ENCODE results near the gene IL32.
A peak's percentile ranks its signal among the peaks of the same experiment; 100 is the strongest.
"Not testable (repeated sequence)": the region's sequence is repeated elsewhere in the genome, so short reads cannot be mapped to it uniquely, and the experiment has no call there.

The IL32 gene

DNA sequence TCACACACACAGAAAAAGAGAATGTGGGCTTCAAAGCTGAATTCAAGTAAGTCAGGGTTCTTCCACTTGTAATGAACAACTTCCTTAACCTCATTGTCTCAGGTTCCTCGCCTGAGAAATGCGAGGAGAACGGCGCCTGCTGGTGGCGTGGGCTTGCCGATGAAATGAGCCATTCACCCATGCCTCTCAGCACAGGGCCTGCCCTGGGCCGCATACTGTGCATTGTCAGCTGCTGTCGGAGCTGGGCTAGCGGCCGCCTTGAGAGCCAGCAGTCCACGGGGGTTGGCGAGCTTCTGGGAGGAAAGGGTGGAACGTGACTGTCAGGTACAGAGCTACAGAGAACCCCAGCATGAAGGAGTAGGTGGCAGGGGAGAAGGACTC is 12.1 kb upstream of the IL32 start:
- not testable (repeated sequence) for DNase-seq

GRCh38 chr16:3054965-3055733 is 10.3 kb upstream of the IL32 start:
- DNase-seq = no peak

DNA sequence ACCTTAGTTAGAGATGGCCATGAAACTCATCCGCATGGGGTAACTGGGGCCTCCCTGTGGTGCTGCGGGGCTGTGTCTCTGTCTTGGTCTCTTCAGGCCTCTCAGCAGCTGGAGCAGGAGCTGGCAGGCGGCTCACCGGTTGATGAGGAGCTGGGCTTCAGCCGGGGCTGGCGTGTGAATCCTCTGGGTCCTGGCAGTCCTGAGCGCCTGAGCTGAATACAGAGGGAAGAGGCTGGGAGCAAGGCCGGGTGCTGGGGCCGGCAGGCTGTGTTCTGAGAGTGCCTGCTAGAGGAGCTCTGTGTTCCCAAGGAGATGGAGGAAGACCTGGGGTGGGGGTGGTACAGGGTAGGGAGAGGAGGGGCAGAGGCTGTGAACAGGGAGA is 9.7 kb upstream of the IL32 start:
- not testable (repeated sequence) for DNase-seq

GRCh38 chr16:3056336-3057180 is 8.9 kb upstream of the IL32 start:
- DNase-seq = no peak

DNA sequence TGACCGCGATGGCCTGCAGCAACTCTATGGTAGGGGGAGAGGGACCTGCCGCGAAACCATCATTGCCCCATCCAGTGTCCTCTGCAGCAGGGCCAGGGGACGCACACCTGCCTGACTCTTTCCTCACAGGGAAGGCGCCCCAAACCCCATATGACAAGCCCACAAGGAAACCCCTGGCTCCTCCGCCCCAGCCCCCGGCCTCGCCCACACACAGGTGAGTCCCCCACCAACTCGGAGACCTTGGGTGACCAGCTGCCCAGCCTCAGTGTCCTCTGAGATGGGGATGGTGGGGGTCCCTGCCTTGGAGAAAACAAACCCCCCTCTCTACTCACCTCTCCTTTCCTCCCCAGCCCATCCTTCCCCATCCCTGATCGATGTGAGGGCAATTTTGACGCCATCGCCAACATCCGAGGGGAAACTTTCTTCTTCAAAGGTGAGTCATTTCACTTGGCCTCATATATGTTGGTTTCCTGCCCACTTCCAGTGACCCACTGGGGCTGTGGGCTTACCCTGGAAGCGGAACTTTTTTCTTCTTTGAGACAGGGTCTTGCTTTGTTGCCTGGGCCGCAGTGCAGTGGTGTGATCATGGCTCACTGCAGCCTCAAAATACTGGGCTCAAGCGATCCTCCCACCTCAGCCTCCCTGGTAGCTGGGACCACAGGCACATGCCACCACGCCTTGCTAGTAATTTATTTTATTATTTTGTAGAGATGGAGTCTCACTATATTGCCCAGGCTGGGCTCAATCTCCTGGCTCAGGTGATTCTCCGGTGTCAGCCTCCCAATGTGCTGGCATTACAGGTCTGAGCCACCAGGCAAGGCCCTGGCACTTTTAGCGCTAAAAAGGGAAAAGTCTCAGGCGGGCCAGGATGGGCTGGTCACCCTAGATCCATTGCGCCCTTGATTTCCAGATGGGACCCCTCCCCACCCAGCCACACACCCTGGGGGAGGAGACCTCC is 8.0 kb upstream of the IL32 start:
- no peak for DNase-seq

DNA sequence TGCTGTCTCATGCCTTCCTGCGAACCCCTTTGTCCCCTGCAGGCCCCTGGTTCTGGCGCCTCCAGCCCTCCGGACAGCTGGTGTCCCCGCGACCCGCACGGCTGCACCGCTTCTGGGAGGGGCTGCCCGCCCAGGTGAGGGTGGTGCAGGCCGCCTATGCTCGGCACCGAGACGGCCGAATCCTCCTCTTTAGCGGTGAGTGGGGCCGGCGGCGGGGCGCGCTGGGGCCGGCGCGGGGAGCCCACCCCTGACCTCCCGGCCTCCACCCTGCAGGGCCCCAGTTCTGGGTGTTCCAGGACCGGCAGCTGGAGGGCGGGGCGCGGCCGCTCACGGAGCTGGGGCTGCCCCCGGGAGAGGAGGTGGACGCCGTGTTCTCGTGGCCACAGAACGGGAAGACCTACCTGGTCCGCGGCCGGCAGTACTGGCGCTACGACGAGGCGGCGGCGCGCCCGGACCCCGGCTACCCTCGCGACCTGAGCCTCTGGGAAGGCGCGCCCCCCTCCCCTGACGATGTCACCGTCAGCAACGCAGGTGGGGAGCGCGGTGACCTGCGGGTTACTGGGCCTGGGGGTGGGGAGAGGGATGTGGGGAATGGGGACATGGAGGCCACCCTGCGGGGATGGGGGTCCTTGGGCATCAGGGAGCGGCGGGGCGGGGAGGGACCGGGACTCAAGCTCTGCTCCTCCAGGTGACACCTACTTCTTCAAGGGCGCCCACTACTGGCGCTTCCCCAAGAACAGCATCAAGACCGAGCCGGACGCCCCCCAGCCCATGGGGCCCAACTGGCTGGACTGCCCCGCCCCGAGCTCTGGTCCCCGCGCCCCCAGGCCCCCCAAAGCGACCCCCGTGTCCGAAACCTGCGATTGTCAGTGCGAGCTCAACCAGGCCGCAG is 7.1 kb upstream of the IL32 start:
- peak; percentile 52 for DNase-seq

DNA sequence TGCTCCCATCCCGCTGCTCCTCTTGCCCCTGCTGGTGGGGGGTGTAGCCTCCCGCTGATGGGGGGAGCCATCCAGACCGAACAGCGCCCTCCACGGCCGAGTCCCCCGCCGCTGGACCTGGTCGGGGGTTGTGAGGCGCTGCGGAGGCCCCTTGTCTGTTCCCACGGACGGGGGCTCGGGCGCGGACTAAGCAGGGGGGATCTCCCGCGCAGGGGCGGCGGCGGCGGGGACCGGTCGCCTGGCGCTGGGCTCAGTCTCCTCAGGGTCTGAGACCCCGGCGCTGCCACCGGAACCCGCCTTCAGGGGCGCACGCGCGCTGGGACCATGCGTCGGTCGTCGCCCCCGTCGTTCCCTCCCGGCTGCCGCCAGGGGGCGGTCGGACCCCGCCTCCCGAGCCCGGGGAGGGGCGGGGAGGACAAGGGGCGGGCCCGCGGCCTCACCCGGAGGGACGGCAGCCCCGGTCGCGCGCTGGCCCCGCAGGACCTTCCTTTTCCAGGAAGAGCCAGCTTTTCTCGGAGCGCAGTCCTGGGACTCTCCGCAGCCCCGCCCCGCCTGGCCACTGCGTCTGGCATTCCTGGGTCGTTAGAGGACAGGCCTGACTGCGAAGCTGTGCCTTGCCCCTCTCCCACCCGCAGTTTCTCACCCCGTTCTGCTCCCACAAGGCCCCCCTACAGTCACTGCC is 6.3 kb upstream of the IL32 start:
- peak; percentile 86 for DNase-seq

DNA sequence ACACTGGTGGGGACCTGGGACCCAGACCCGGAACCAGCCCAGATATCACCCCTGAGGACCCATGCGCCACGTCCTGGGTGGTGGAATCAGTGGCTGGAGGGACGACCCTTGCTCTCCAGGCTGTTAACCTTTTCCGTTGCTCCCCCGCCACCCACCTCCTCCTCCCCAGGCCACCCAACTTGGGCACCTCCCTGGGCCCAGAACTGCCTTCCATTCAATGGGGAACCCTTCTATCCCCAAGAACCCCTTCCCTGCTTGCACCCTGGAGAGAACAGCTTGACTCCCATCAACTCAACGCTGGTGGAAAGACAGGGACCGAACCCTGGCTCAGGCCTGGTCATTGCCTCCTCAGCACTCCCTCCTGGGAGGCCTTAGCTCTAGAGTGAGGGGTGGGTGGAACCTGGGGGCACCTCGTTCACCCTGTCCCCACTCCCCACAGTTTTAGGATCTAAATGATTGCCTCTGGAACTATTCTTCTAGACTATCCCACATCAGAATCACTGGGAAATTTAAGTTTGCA is 5.7 kb upstream of the IL32 start:
- DNase-seq = no peak

DNA sequence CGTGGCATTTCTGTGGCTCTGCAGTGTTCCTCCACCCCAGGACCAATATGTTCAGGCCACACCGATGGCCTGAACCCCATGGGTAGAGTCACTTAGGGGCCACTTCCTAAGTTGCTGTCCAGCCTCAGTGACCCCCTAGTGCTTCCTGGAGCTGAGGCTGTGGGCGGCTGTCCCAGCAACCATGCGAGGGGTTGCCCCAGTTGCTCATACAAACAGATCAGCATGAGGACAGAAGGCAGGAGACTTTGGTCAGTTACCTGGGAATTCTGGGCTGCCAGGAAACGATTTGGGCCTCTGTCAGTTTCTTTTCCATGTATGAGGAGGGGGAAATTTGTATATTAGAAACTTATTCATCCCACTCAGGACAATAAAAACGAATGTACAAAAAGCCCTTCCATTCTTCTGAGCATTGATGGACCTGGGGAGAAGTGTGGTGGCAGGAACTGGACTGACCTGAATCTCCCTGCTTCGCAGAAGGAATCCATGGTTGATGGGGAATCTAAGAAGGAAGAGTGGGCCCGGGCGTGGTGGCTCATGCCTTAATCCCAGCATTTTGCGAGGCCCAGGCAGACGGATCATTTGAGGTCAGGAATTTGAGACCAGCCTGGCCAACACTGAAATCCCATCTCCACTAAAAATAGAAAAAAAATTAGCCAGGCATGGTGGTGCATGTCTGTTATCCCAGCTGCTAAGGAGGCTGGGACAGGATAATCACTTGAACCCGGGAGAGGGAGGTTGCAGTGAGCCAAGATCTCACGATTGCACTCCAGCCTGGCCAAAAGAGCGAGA is 4.9 kb upstream of the IL32 start:
- DNase-seq = no peak

DNA sequence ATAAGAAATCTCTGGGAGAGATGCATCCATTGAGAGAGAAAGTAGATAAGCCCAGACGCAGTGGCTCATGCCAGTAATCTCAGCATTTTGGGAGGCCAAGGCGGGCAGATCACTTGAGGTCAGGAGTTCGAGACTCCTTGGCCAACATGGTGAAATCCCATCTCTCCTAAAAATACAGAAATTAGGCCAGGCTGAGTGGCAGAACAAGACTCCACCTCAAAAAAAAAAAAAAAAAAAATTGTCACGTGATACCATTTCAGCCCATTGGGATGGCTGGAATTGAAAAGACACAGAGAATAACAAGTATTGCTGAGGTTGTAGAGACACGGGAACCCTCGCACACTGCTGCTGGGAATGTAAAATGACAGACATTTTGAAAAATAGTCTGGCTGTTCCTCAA is 2.9 kb upstream of the IL32 start:
- no peak for DNase-seq

DNA sequence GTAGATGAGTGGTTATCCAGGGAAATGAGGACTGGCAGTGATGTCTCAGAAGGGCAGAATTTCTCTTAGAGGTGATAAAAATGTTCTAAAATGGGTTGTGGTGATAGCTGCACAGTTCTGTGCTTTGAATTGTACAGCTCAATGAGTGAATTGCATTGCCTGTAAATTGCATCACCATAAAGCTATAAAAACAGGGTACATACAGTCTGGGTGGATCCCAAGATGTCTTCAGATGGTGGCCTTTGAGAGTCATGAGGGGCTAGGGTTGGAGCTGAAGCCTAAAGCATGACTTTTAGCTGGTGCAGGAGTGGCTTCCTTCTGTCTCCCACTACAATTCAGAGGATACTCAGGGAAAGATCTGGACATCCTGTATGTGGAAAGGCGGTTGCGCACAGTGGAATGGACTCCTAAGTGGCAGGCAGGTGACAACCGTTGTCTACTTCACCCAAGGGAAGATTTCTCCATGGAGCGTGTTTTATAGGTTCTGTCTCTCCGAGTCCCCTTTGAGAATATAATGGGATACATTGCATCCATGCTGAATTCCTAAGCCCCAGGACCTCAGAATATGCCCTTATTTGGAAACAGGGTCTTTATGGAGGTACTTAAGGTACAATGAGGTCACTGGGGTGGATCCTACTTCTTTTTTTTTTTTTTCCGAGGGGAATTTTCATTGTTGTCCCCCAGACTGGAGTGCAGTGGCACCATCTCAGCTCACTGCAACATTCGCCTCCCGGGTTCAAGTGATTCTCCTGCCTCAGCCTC is 1.6 kb upstream of the IL32 start:
- no peak for DNase-seq

DNA sequence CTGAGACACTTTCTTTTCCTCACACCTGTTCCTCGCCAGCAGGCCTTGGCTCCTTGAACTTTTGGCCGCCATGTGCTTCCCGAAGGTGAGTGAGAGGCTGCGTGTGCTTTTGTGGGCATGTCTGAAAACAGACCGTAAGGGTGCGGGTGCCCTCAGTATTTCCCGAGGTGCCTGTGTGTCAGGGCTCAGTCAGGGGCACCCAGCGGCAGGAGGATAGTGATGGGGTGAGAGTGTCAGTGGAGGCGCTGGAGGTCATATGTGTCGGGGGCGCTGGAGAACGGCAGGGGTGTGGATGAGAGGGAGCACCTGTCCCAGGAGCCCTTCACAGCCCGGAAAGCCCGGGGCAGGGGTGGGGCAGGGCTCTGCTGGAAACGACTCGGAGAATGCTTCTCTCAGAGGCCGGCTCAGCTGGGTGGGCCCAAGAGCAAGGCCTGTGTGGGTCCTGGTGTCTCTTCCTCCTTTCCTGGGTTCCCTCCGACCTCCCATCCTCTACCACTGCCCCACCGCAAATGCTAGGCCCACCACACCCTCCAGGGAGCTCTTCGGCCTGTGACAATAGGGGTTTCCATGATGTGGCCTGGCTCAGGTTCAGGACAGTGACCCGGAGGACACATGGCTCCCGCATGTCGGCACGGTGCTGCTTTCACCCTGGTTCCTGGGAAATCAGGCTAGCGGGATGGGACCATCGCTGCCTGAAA is 451 bp downstream of the IL32 start:
- peak; percentile 44 for DNase-seq

DNA sequence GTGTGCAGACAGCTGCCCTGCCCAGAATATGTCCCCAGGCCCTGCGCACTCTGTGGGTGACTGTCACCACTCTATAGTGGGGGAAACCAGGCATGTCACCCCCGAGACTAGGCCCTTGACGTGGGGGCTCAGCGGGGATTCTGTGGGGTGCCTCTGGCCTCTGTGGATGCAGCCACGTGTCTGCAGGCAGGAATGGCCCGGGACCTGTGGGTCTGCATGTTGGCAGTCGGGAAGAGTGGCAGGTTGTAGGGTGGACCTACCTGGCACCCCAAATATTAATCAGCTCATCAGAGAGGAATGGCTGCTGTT is 954 bp downstream of the IL32 start:
- DNase-seq = no peak

DNA sequence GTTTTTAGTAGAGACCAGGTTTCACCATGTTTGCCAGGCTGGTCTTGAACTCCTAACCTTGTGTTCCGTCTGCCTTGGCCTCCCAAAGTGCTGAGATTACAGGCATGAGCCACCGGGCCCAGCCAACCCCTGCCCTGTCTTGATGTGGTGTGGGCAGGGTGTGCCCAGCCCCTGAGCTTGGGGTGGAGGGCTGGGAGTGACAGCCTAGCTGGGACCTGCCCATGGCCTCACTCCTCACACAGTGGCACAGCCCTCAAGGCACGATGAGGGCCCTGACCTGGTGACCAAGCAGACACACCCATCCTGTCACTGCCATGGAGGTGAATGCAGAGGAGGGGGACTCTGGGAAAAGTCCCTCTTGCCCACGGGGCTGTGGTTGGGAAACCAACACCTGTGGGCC is 3.0 kb downstream of the IL32 start:
- no peak for DNase-seq

DNA sequence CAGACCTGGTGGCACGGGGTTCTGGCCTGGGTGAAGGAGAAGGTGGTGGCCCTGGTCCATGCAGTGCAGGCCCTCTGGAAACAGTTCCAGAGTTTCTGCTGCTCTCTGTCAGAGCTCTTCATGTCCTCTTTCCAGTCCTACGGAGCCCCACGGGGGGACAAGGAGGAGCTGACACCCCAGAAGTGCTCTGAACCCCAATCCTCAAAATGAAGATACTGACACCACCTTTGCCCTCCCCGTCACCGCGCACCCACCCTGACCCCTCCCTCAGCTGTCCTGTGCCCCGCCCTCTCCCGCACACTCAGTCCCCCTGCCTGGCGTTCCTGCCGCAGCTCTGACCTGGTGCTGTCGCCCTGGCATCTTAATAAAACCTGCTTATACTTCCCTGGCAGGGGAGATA is 3.7 kb downstream of the IL32 start:
- DNase-seq = not testable (repeated sequence)

GRCh38 chr16:3070608-3071111 is 5.2 kb downstream of the IL32 start:
- DNase-seq = no peak

GRCh38 chr16:3071655-3072054 is 6.2 kb downstream of the IL32 start:
- no peak for DNase-seq

- not testable (repeated sequence) for DNase-seq
Observed at GRCh38 chr16:3072148-3072547, 6.7 kb downstream of the IL32 start.

All from stimulated activated CD4-positive, alpha-beta T cell treated with anti-CD3 and anti-CD28 coated beads, Interleukin-4, amount 100 ng/mL, for 24 hours (primary cell).